ENCODE data around the gene GTPBP3. TPM values are rescaled to one million over a fixed set of nuclear protein-coding genes. Genes with fewer than 3 reads are reported as not detected.

Gene GTPBP3
- polyA plus RNA-seq, 3 donors, result 1.0 to 22.0 (median 1.7) TPM

GRCh38 chr19:17379221-17379631, 41.9 kb downstream of the GTPBP3 start:
- Histone ChIP-seq H3K79me2 (ENCODE audit: insufficient read depth, low read length) (no peaks in the 10 kb centered on the region), H4K20me1 (ENCODE audit: insufficient read depth, low read length) (no peaks in the 10 kb centered on the region), H3K27ac (ENCODE audit: low read depth in 1 of 2, low read length in 2 of 2) (peak overlapping the region in 1 of 2 donors; percentile 7), H3K9me3 (replicated peaks in 1 of 2; ENCODE audit: control insufficient read depth in 1 of 2, insufficient read depth in 1 of 2, low read length in 2 of 2) (peaks cover 0 to 3% of the 10 kb centered on the region in 2 donors), H3K27me3 (ENCODE audit: control insufficient read depth in 2 of 2, insufficient read depth in 2 of 2, low read length in 2 of 2) (peaks cover 0 to 5% of the 10 kb centered on the region in 2 donors), H3K4me2 (replicated peaks; ENCODE audit: extremely low read depth, low read length, poor library complexity, severe bottlenecking) (peak overlapping the region; percentile 62), H3K4me3 (replicated peaks in 1 of 3; ENCODE audit: low read depth in 2 of 3, low read length in 3 of 3) (peak overlapping the region in 1 of 3 experiments; percentile 52), H2AFZ (ENCODE audit: insufficient read depth, low read depth, low read length, poor library complexity, severe bottlenecking) (peak overlapping the region; percentile 78), H3K36me3 (replicated peaks in 1 of 2; ENCODE audit: control insufficient read depth in 1 of 2, insufficient read depth in 2 of 2, low read length in 2 of 2) (no peaks in the 10 kb centered on the region), H3K4me1 (ENCODE audit: control insufficient read depth in 1 of 2, insufficient read depth in 2 of 2, low read length in 2 of 2) (peaks cover 50% of the 10 kb centered on the region in 2 donors), H3K9ac (ENCODE audit: insufficient read depth, low read length, poor library complexity, severe bottlenecking) (no peak overlapping the region)
- Mint-ChIP-seq H3K4me1 (peaks cover 40% of the 10 kb centered on the region), H3K9me3 (peaks cover 0 to 12% (median 8%) of the 10 kb centered on the region in 7 donors), H3K36me3 (peaks cover 0 to 6% of the 10 kb centered on the region in 2 donors), H3K27me3 (ENCODE audit: low read depth in 3 of 3) (peaks cover 7 to 23% (median 17%) of the 10 kb centered on the region in 3 donors), H3K4me3 (peak overlapping the region in 1 of 2 donors; percentile 82), H3K27ac (peak overlapping the region in 3 of 7 donors; percentile 9 to 63 (median 34))
- intact Hi-C loops (cut with micrococcal nuclease), result no loop called here
- TF ChIP-seq, protein P1, sequence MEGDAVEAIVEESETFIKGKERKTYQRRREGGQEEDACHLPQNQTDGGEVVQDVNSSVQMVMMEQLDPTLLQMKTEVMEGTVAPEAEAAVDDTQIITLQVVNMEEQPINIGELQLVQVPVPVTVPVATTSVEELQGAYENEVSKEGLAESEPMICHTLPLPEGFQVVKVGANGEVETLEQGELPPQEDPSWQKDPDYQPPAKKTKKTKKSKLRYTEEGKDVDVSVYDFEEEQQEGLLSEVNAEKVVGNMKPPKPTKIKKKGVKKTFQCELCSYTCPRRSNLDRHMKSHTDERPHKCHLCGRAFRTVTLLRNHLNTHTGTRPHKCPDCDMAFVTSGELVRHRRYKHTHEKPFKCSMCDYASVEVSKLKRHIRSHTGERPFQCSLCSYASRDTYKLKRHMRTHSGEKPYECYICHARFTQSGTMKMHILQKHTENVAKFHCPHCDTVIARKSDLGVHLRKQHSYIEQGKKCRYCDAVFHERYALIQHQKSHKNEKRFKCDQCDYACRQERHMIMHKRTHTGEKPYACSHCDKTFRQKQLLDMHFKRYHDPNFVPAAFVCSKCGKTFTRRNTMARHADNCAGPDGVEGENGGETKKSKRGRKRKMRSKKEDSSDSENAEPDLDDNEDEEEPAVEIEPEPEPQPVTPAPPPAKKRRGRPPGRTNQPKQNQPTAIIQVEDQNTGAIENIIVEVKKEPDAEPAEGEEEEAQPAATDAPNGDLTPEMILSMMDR (IDR thresholded peaks at IDR 0.05), result no peak
- WGBS (ENCODE audit: insufficient coverage), result 17% methylated on average over 12 of the region's 14 CpGs
- peak in 2 of 3 donors; percentile 50 to 51 for DNase-seq

DNA sequence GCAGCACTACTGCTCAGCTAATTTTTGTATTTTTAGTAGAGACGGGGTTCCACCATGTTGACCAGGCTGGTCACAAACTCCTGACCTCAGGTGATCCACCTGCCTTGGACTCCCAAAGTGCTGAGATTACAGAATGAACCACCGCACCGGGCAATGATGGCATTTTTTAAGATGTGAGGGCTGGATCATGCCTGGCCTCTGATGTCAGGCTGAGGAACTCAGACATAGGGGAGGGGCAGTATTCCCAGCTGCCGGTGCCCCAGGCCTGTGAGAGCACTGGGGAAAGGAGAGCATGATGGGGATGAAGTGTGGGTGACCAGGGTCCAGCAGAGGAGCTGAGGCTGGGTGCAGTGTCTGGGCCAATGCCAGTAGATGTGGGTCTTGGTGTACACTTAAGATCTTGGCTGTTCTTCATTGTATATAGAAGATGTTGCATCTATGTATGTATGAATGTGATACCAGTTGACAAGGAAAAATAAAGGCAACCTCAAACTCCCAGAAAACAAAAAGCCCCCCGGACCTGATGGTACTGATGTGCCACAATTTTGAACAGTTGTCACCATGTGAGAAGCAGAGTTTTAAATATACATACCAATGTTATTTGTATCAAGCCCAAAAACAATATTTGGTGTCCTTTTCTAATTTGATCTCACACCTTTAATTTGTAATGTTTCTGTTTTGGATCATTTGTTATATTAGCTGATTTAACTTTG, 43.2 kb downstream of the GTPBP3 start:
- intact Hi-C loops (cut with micrococcal nuclease), result loop anchor here in 1 of 2 donors (10.0 kb wide), 1 partner anchor 86 kb away; no protein-coding TSS in a partner anchor
- Histone ChIP-seq H3K27ac (ENCODE audit: low read depth in 1 of 2, low read length in 2 of 2) (no peak overlapping the region), H3K27me3 (ENCODE audit: control insufficient read depth in 2 of 2, insufficient read depth in 2 of 2, low read length in 2 of 2) (peaks cover 0 to 5% of the 10 kb centered on the region in 2 donors), H3K9ac (ENCODE audit: insufficient read depth, low read length, poor library complexity, severe bottlenecking) (no peak overlapping the region), H3K4me1 (ENCODE audit: control insufficient read depth in 1 of 2, insufficient read depth in 2 of 2, low read length in 2 of 2) (peaks cover 50% of the 10 kb centered on the region in 2 donors), H3K36me3 (replicated peaks in 1 of 2; ENCODE audit: control insufficient read depth in 1 of 2, insufficient read depth in 2 of 2, low read length in 2 of 2) (no peaks in the 10 kb centered on the region), H3K9me3 (replicated peaks in 1 of 2; ENCODE audit: control insufficient read depth in 1 of 2, insufficient read depth in 1 of 2, low read length in 2 of 2) (peaks cover 0 to 3% of the 10 kb centered on the region in 2 donors), H3K4me2 (replicated peaks; ENCODE audit: extremely low read depth, low read length, poor library complexity, severe bottlenecking) (no peak overlapping the region), H3K4me3 (replicated peaks in 1 of 3; ENCODE audit: low read depth in 2 of 3, low read length in 3 of 3) (no peak overlapping the region), H4K20me1 (ENCODE audit: insufficient read depth, low read length) (no peaks in the 10 kb centered on the region), H2AFZ (ENCODE audit: insufficient read depth, low read depth, low read length, poor library complexity, severe bottlenecking) (no peak overlapping the region), H3K79me2 (ENCODE audit: insufficient read depth, low read length) (no peaks in the 10 kb centered on the region)
- 96% methylated on average over 4 of the region's 5 CpGs for WGBS (ENCODE audit: insufficient coverage)
- peaks cover 0 to 12% (median 8%) of the 10 kb centered on the region in 7 donors for H3K9me3 Mint-ChIP-seq
- TF ChIP-seq, protein P1 (IDR thresholded peaks at IDR 0.05), result no peak
- peaks cover 40% of the 10 kb centered on the region for H3K4me1 Mint-ChIP-seq
- no peak overlapping the region for H3K4me3 Mint-ChIP-seq
- H3K27ac Mint-ChIP-seq, result peak overlapping the region in 1 of 7 donors; percentile 30
- no peak for DNase-seq
- peaks cover 7 to 21% (median 17%) of the 10 kb centered on the region in 3 donors for H3K27me3 Mint-ChIP-seq (ENCODE audit: low read depth in 3 of 3)
- peaks cover 0 to 6% of the 10 kb centered on the region in 2 donors for H3K36me3 Mint-ChIP-seq

All from CD14-positive monocyte (primary cell).